TTC549 (cell line): ENCODE measurements around the gene CDSN.
"Not testable (repeated sequence)": the region's sequence is repeated elsewhere in the genome, so short reads cannot be mapped to it uniquely, and the experiment has no call there.

Source experiments
- FAIRE-seq: peaks from 2 replicates; lab custom pipeline; 2012; peaks lifted over from hg19 to GRCh38; lab: Jason Lieb, UNC

Gene CDSN

GRCh38 chr6:31083742-31084354 is 36.4 kb downstream of the CDSN start:
- no peak for FAIRE-seq

DNA sequence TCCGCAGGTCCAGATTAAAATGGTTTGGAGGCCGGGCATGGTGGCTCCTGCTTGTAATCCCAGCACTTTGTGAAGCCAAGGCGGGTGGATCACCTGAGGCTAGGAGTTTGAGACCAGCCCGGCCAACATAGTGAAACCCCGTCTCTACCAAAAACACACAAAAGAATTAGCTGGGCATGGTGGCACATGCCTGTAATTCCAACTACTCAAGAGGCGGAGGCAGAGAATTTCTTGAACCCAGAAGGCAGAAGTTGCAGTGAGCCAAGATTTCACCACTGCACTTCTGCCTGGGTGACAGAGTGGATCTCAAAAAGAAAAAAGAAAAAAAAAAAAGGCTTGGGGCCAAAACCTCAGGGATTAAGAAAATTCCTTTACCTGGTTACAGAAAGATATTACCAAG is 38.4 kb downstream of the CDSN start:
- no peak for FAIRE-seq

- peak; percentile 32 for FAIRE-seq
Observed at GRCh38 chr6:31079656-31080261, 40.5 kb downstream of the CDSN start.

GRCh38 chr6:31076611-31077010 is 43.6 kb downstream of the CDSN start:
- no peak for FAIRE-seq

GRCh38 chr6:31075528-31075927 is 44.7 kb downstream of the CDSN start:
- FAIRE-seq: no peak

DNA sequence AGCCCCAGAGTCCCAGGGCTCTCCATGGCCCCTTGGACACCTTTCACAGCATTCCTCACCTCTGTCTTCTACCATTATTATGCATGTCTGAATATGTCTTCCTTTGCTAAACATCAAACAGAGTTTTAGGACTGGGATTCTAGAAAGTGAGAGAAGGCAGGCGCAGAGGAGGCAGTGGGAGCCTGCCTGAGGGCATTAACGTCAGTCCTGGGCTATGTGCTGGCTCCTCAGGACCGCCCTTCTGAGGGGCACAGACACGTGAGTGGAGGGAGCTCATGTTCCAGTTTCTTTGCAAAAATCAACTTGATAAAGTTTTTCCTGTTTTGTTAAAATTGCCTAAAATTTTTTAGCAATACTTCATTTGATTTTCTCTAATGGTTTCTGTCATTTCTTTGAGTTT is 45.8 kb downstream of the CDSN start:
- FAIRE-seq: no peak

DNA sequence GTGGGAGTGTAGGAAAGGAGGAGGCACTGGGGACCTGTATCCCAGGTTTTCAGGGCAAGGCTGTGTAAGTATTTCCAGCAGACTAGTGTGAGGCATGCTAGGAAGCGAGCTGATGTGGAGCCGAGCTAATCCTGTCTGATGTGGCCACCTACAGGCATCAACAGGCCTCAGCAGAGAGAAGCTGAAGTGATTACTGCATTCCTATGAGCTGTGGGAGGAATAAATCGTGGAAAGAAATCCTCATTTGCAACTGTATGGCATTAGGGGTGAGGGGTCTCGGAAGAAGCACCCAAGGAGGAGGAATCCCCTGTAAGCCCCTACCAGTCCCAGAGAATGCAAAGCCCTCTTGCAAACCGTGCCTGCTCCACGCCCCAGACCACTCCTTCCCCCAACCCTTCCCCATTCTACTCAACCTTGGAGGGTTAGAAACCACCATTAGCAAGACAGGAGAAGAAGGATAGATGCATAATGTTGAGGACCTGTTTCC is 49.5 kb downstream of the CDSN start:
- FAIRE-seq: peak; percentile 15

GRCh38 chr6:31068669-31069340 is 51.4 kb downstream of the CDSN start:
- peak; percentile 37 for FAIRE-seq

- not testable (repeated sequence) for FAIRE-seq
Observed at GRCh38 chr6:31067891-31068668, 52.2 kb downstream of the CDSN start.

- not testable (repeated sequence) for FAIRE-seq
Observed at GRCh38 chr6:31067028-31067427, 53.2 kb downstream of the CDSN start.

DNA sequence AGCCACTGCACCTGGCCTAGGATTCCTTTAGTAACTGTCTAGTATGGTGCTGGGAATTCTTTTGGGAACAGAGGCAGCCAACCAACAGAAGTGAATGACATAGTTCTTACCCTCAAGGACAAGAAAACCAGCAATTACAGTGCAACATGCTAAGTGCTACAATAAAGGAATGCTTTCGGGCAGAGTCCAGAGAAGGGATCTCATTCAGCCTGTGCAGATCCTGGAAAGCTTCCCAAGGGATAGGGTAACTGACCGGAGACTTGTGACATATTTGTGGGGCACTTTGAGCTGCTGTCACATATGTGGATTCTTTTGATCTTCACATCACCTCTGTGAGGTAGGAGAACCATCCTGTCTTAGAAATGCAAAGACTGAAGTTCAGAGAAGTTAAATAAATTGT is 54.7 kb downstream of the CDSN start:
- FAIRE-seq: no peak
